ENCODE measurements around the gene ACAD10. TPM values are rescaled to one million over a fixed set of nuclear protein-coding genes. Genes with fewer than 3 reads are reported as not detected.
"Not testable (repeated sequence)": the region's sequence is repeated elsewhere in the genome, so short reads cannot be mapped to it uniquely, and the experiment has no call there.

ACAD10 gene
- total RNA-seq, 2 experiments from 2014 or later = 22.5 to 24.2 TPM

GRCh38 chr12:111739524-111739923, 53.7 kb downstream of the ACAD10 start:
- H3K4me3 Mint-ChIP-seq; POLR2A ChIA-PET; H3K36me3 Mint-ChIP-seq; H3K4me1 Mint-ChIP-seq (ENCODE audit: low read depth); H3K27ac Mint-ChIP-seq; H3K27me3 Mint-ChIP-seq; H3K9me3 Mint-ChIP-seq; intact Hi-C loops (cut with micrococcal nuclease); CTCF ChIA-PET; DNase-seq: not testable (repeated sequence)

- CTCF ChIA-PET = no interaction called here
- H3K9me3 Mint-ChIP-seq = no peaks in the 10 kb centered on the region
- peaks cover 19% of the 10 kb centered on the region for H3K36me3 Mint-ChIP-seq
- H3K4me1 Mint-ChIP-seq (ENCODE audit: low read depth) = no peaks in the 10 kb centered on the region
- POLR2A ChIA-PET = no interaction called here
- no peak overlapping the region for H3K4me3 Mint-ChIP-seq
- H3K27ac Mint-ChIP-seq = no peak overlapping the region
- DNase-seq = no peak
- intact Hi-C loops (cut with micrococcal nuclease) = no loop called here
- H3K27me3 Mint-ChIP-seq = no peaks in the 10 kb centered on the region
Measured at GRCh38 chr12:111741235-111741812, 55.5 kb downstream of the ACAD10 start.

- ChIA-PET CTCF (no interaction called here), POLR2A (no interaction called here)
- H3K4me1 Mint-ChIP-seq (ENCODE audit: low read depth) = no peaks in the 10 kb centered on the region
- peaks cover 15% of the 10 kb centered on the region for H3K36me3 Mint-ChIP-seq
- H3K9me3 Mint-ChIP-seq = no peaks in the 10 kb centered on the region
- H3K27ac Mint-ChIP-seq = no peak overlapping the region
- no peaks in the 10 kb centered on the region for H3K27me3 Mint-ChIP-seq
- DNase-seq = no peak
- H3K4me3 Mint-ChIP-seq = no peak overlapping the region
- intact Hi-C loops (cut with micrococcal nuclease) = no loop called here
Measured at GRCh38 chr12:111745211-111745610, 59.4 kb downstream of the ACAD10 start.

GRCh38 chr12:111747333-111747732, 61.5 kb downstream of the ACAD10 start:
- POLR2A ChIA-PET = no interaction called here
- DNase-seq = no peak

GRCh38 chr12:111748151-111748672, 62.4 kb downstream of the ACAD10 start:
- Mint-ChIP-seq H3K4me1 (ENCODE audit: low read depth) (no peaks in the 10 kb centered on the region), H3K27me3 (no peaks in the 10 kb centered on the region), H3K27ac (no peak overlapping the region), H3K36me3 (peaks cover 15% of the 10 kb centered on the region), H3K4me3 (no peak overlapping the region), H3K9me3 (no peaks in the 10 kb centered on the region)
- DNase-seq = no peak
- ChIA-PET POLR2A (no interaction called here), CTCF (no interaction called here)
- intact Hi-C loops (cut with micrococcal nuclease) = no loop called here

More at GRCh38 chr12:111747333-111747732, 61.5 kb downstream of the ACAD10 start:
- H3K27me3 Mint-ChIP-seq = no peaks in the 10 kb centered on the region
- H3K9me3 Mint-ChIP-seq = no peaks in the 10 kb centered on the region
- no peak overlapping the region for H3K27ac Mint-ChIP-seq
- H3K4me3 Mint-ChIP-seq = no peak overlapping the region
- H3K36me3 Mint-ChIP-seq = peaks cover 15% of the 10 kb centered on the region
- CTCF ChIA-PET = no interaction called here
- H3K4me1 Mint-ChIP-seq (ENCODE audit: low read depth) = no peaks in the 10 kb centered on the region
- intact Hi-C loops (cut with micrococcal nuclease) = no loop called here

- POLR2A ChIA-PET = no interaction called here
- intact Hi-C loops (cut with micrococcal nuclease) = no loop called here
- Mint-ChIP-seq H3K27ac (no peak overlapping the region), H3K4me3 (no peak overlapping the region), H3K27me3 (no peaks in the 10 kb centered on the region), H3K9me3 (no peaks in the 10 kb centered on the region), H3K4me1 (ENCODE audit: low read depth) (no peaks in the 10 kb centered on the region), H3K36me3 (peaks cover 15% of the 10 kb centered on the region)
- DNase-seq = no peak
- CTCF ChIA-PET = no interaction called here
Measured at GRCh38 chr12:111748867-111749266, 63.0 kb downstream of the ACAD10 start.

- H3K36me3 Mint-ChIP-seq = peaks cover 15% of the 10 kb centered on the region
- H3K27me3 Mint-ChIP-seq = no peaks in the 10 kb centered on the region
- H3K9me3 Mint-ChIP-seq = no peaks in the 10 kb centered on the region
- ChIA-PET POLR2A (no interaction called here), CTCF (no interaction called here)
- no peak overlapping the region for H3K27ac Mint-ChIP-seq
- H3K4me1 Mint-ChIP-seq (ENCODE audit: low read depth) = no peaks in the 10 kb centered on the region
- no peak overlapping the region for H3K4me3 Mint-ChIP-seq
- intact Hi-C loops (cut with micrococcal nuclease) = no loop called here
- no peak for DNase-seq
Measured at GRCh38 chr12:111749391-111749790, 63.5 kb downstream of the ACAD10 start.

GRCh38 chr12:111753144-111753881, 67.5 kb downstream of the ACAD10 start:
- H3K36me3 Mint-ChIP-seq = peaks cover 5% of the 10 kb centered on the region
- no peaks in the 10 kb centered on the region for H3K9me3 Mint-ChIP-seq
- DNase-seq = no peak
- H3K4me3 Mint-ChIP-seq = no peak overlapping the region
- H3K27me3 Mint-ChIP-seq = no peaks in the 10 kb centered on the region
- H3K4me1 Mint-ChIP-seq (ENCODE audit: low read depth) = no peaks in the 10 kb centered on the region
- ChIA-PET CTCF (interaction anchor here (0.7 to 3.3 kb wide), 4 partner anchors 38 to 731 kb away, joined by 3 to 33 read pairs (median 4); no protein-coding TSS in a partner anchor), POLR2A (no interaction called here)
- no peak overlapping the region for H3K27ac Mint-ChIP-seq
- intact Hi-C loops (cut with micrococcal nuclease) = no loop called here

- intact Hi-C loops (cut with micrococcal nuclease) = no loop called here
- Mint-ChIP-seq H3K9me3 (no peaks in the 10 kb centered on the region), H3K4me1 (ENCODE audit: low read depth) (no peaks in the 10 kb centered on the region), H3K27me3 (no peaks in the 10 kb centered on the region), H3K4me3 (no peak overlapping the region), H3K27ac (no peak overlapping the region), H3K36me3 (peaks cover 3% of the 10 kb centered on the region)
- no peak for DNase-seq
- POLR2A ChIA-PET = no interaction called here
- CTCF ChIA-PET = interaction anchor here (3.3 kb wide), 1 partner anchor 59 kb away, joined by 33 read pairs; no protein-coding TSS in a partner anchor
Measured at GRCh38 chr12:111754671-111755070, 68.8 kb downstream of the ACAD10 start.

- no peaks in the 10 kb centered on the region for H3K27me3 Mint-ChIP-seq
- no peaks in the 10 kb centered on the region for H3K9me3 Mint-ChIP-seq
- DNase-seq = no peak
- POLR2A ChIA-PET = no interaction called here
- intact Hi-C loops (cut with micrococcal nuclease) = no loop called here
- CTCF ChIA-PET = no interaction called here
- H3K36me3 Mint-ChIP-seq = peaks cover 3% of the 10 kb centered on the region
- H3K27ac Mint-ChIP-seq = no peak overlapping the region
- no peaks in the 10 kb centered on the region for H3K4me1 Mint-ChIP-seq (ENCODE audit: low read depth)
- no peak overlapping the region for H3K4me3 Mint-ChIP-seq
Measured at GRCh38 chr12:111756196-111756595, 70.3 kb downstream of the ACAD10 start.

- H3K9me3 Mint-ChIP-seq = no peaks in the 10 kb centered on the region
- peaks cover 1% of the 10 kb centered on the region for H3K27me3 Mint-ChIP-seq
- no peaks in the 10 kb centered on the region for H3K4me1 Mint-ChIP-seq (ENCODE audit: low read depth)
- peaks cover 3% of the 10 kb centered on the region for H3K36me3 Mint-ChIP-seq
- intact Hi-C loops (cut with micrococcal nuclease) = no loop called here
- no peak overlapping the region for H3K27ac Mint-ChIP-seq
- ChIA-PET POLR2A (no interaction called here), CTCF (no interaction called here)
- no peak overlapping the region for H3K4me3 Mint-ChIP-seq
- no peak for DNase-seq
Measured at GRCh38 chr12:111756681-111757080, 70.8 kb downstream of the ACAD10 start.

- peaks cover 5% of the 10 kb centered on the region for H3K27me3 Mint-ChIP-seq
- peaks cover 3% of the 10 kb centered on the region for H3K36me3 Mint-ChIP-seq
- intact Hi-C loops (cut with micrococcal nuclease) = no loop called here
- H3K27ac Mint-ChIP-seq = no peak overlapping the region
- no peak overlapping the region for H3K4me3 Mint-ChIP-seq
- no peaks in the 10 kb centered on the region for H3K9me3 Mint-ChIP-seq
- ChIA-PET CTCF (no interaction called here), POLR2A (interaction anchor here (0.7 kb wide), 1 partner anchor 58 kb away, joined by 3 read pairs; no protein-coding TSS in a partner anchor)
- H3K4me1 Mint-ChIP-seq (ENCODE audit: low read depth) = no peaks in the 10 kb centered on the region
- DNase-seq = no peak
Measured at GRCh38 chr12:111757361-111758119, 71.7 kb downstream of the ACAD10 start.
